ENCODE data around the gene SMARCA2. TPM values are rescaled to one million over a fixed set of nuclear protein-coding genes. Genes with fewer than 3 reads are reported as not detected.

The SMARCA2 gene
- total and polyA plus RNA-seq, 12 donors: 38.3 to 192 (median 142) TPM

GRCh38 chr9:2153630-2154217, 138.6 kb downstream of the SMARCA2 start:
- no peak overlapping the region for H3K27ac ChIP-seq

GRCh38 chr9:2154731-2155130, 139.6 kb downstream of the SMARCA2 start:
- DNase-seq: no peak
- WGBS, 4 donors: 75 to 86% (median 78%) methylated on average over 3 of the region's 3 CpGs
- H3K4me1 ChIP-seq (replicated peaks in 1 of 2): peaks cover 10 to 18% of the 10 kb centered on the region in 2 donors
- no peak overlapping the region for H3K4me3 ChIP-seq
- TF ChIP-seq POLR2A (IDR thresholded peaks at IDR 0.05): no peak
- TF ChIP-seq CTCF (IDR thresholded peaks at IDR 0.05): no peak
- no peaks in the 10 kb centered on the region for H3K9me3 ChIP-seq (replicated peaks in 1 of 3)
- intact Hi-C loops (cut with DNase I): no loop called here
- H3K27me3 ChIP-seq: no peaks in the 10 kb centered on the region
- no peaks in the 10 kb centered on the region for H3K36me3 ChIP-seq (replicated peaks in 1 of 2)
- H3K27ac ChIP-seq: no peak overlapping the region

More at GRCh38 chr9:2153630-2154217, 138.6 kb downstream of the SMARCA2 start:
- TF ChIP-seq POLR2A (IDR thresholded peaks at IDR 0.05): no peak
- no peak for DNase-seq
- intact Hi-C loops (cut with DNase I): no loop called here
- Histone ChIP-seq H3K4me3 (no peak overlapping the region), H3K27me3 (no peaks in the 10 kb centered on the region), H3K9me3 (replicated peaks in 1 of 3) (no peaks in the 10 kb centered on the region), H3K36me3 (replicated peaks in 1 of 2) (no peaks in the 10 kb centered on the region), H3K4me1 (replicated peaks in 1 of 2) (peaks cover 5 to 18% of the 10 kb centered on the region in 2 donors)
- 39 to 57% (median 42%) methylated on average over 2 of the region's 2 CpGs for WGBS, 4 donors

GRCh38 chr9:2155966-2156365, 140.8 kb downstream of the SMARCA2 start:
- no peak for DNase-seq
- no peaks in the 10 kb centered on the region for H3K27me3 ChIP-seq
- intact Hi-C loops (cut with DNase I): no loop called here
- H3K27ac ChIP-seq: no peak overlapping the region
- no peak for TF ChIP-seq CTCF (IDR thresholded peaks at IDR 0.05)
- no peak for TF ChIP-seq POLR2A (IDR thresholded peaks at IDR 0.05)
- WGBS, 4 donors: 73 to 86% (median 84%) methylated on average over 5 of the region's 5 CpGs
- H3K36me3 ChIP-seq (replicated peaks in 1 of 2): no peaks in the 10 kb centered on the region
- no peaks in the 10 kb centered on the region for H3K9me3 ChIP-seq (replicated peaks in 1 of 3)
- no peak overlapping the region for H3K4me3 ChIP-seq
- peaks cover 20 to 28% of the 10 kb centered on the region in 2 donors for H3K4me1 ChIP-seq (replicated peaks in 1 of 2)

GRCh38 chr9:2157277-2158110, 142.3 kb downstream of the SMARCA2 start:
- H3K9me3 ChIP-seq (replicated peaks in 1 of 3): no peaks in the 10 kb centered on the region
- H3K36me3 ChIP-seq (replicated peaks in 1 of 2): peaks cover 0 to 3% of the 10 kb centered on the region in 2 donors
- DNase-seq: peak; percentile 51 to 83 (median 70)
- peak overlapping the region in 2 of 4 donors; percentile 35 to 72 for H3K4me3 ChIP-seq
- 7 to 11% (median 10%) methylated on average over 20 of the region's 20 CpGs for WGBS, 4 donors
- H3K4me1 ChIP-seq (replicated peaks in 1 of 2): peaks cover 20 to 40% of the 10 kb centered on the region in 2 donors
- H3K27ac ChIP-seq: peak overlapping the region; percentile 65 to 82 (median 77)
- peak in 1 of 6 experiments; percentile 5 for TF ChIP-seq CTCF (IDR thresholded peaks at IDR 0.05)
- TF ChIP-seq POLR2A (IDR thresholded peaks at IDR 0.05): no peak
- no peaks in the 10 kb centered on the region for H3K27me3 ChIP-seq
- intact Hi-C loops (cut with DNase I): no loop called here

All from adrenal gland (tissue), 12 donors.